HG02610 (cell line): ENCODE measurements around the gene NUDCD2.
"Not testable (repeated sequence)": the region's sequence is repeated elsewhere in the genome, so short reads cannot be mapped to it uniquely, and the experiment has no call there.

Source experiments
- ATAC-seq: cut with Tn5 transposase; IDR thresholded peaks from one replicate; pipeline ENCODE4 v1.9.1; 2021; ENCODE audit warnings: mild to moderate bottlenecking, moderate library complexity; ENCODE audit not compliant: unreplicated experiment

The NUDCD2 gene

GRCh38 chr5:163434401-163434866, 25.5 kb downstream of the NUDCD2 start:
- ATAC-seq: no peak

GRCh38 chr5:163433271-163433670, 26.6 kb downstream of the NUDCD2 start:
- no peak for ATAC-seq

- ATAC-seq: no peak
Observed at GRCh38 chr5:163432544-163432943, 27.4 kb downstream of the NUDCD2 start.

GRCh38 chr5:163426128-163426527, 33.8 kb downstream of the NUDCD2 start:
- ATAC-seq: not testable (repeated sequence)

- no peak for ATAC-seq
Observed at GRCh38 chr5:163424836-163425235, 35.1 kb downstream of the NUDCD2 start.

- not testable (repeated sequence) for ATAC-seq
Observed at GRCh38 chr5:163415673-163416072, 44.2 kb downstream of the NUDCD2 start.

- ATAC-seq: peak; percentile 30
Observed at GRCh38 chr5:163410505-163410904, 49.4 kb downstream of the NUDCD2 start.

- no peak for ATAC-seq
Observed at GRCh38 chr5:163409384-163409783, 50.5 kb downstream of the NUDCD2 start.

GRCh38 chr5:163408311-163408923, 51.5 kb downstream of the NUDCD2 start:
- peak; percentile 61 for ATAC-seq

- ATAC-seq: peak; percentile 80
Observed at GRCh38 chr5:163407034-163407655, 52.8 kb downstream of the NUDCD2 start.

GRCh38 chr5:163404364-163405173, 55.3 kb downstream of the NUDCD2 start:
- ATAC-seq: no peak

GRCh38 chr5:163402007-163402406, 57.9 kb downstream of the NUDCD2 start:
- no peak for ATAC-seq

- ATAC-seq: no peak
Observed at GRCh38 chr5:163401271-163401670, 58.6 kb downstream of the NUDCD2 start.

- ATAC-seq: no peak
Observed at GRCh38 chr5:163399923-163400322, 60.0 kb downstream of the NUDCD2 start.

GRCh38 chr5:163397354-163397753, 62.5 kb downstream of the NUDCD2 start:
- no peak for ATAC-seq

GRCh38 chr5:163396818-163397340, 63.0 kb downstream of the NUDCD2 start:
- ATAC-seq: not testable (repeated sequence)
